OCI-LY1 (cell line): ENCODE data around the gene CHST11.

Experiments used
- H2AFZ ChIP-seq: fragments of 200-600 bp; sonication (generic), shearing (Covaris generic); 2 replicates; pipeline ENCODE4 v1.6.0; 2014; ENCODE audit warnings: antibody characterized with exemption, mild to moderate bottlenecking, low read length
- H3F3A ChIP-seq: fragments of 200-600 bp; sonication (generic), shearing (Covaris generic); 2 replicates; pipeline ENCODE4 v1.6.0; 2014; ENCODE audit warnings: mild to moderate bottlenecking, antibody characterized with exemption, low read length, moderate library complexity; ENCODE audit not compliant: insufficient read depth
- H3K27ac ChIP-seq: fragments of 200-600 bp; sonication (generic); 2 replicates; pipeline ENCODE4 v1.5.1; 2014; ENCODE audit warnings: low read length, mixed run types, mild to moderate bottlenecking, low read depth; ENCODE audit not compliant: poor library complexity, severe bottlenecking
- H3K27me3 ChIP-seq: fragments of 200-600 bp; sonication (generic); 2 replicates; pipeline ENCODE4 v1.6.0; 2014; ENCODE audit warnings: antibody characterized with exemption, mild to moderate bottlenecking, low read length, moderate library complexity; ENCODE audit not compliant: insufficient read depth
- H3K36me3 ChIP-seq: fragments of 200-600 bp; sonication (generic); 2 replicates; pipeline ENCODE4 v1.6.1; 2014; ENCODE audit warnings: mild to moderate bottlenecking, antibody characterized with exemption, low read length, moderate library complexity, mixed read lengths; ENCODE audit not compliant: insufficient read depth
- H3K4me1 ChIP-seq: fragments of 200-600 bp; sonication (generic); 2 replicates; pipeline ENCODE4 v1.5.1; 2014; ENCODE audit warnings: mild to moderate bottlenecking, low read length, moderate library complexity; ENCODE audit not compliant: insufficient read depth, severe bottlenecking
- H3K4me2 ChIP-seq: fragments of 200-600 bp; sonication (generic), shearing (Covaris generic); 2 replicates; pipeline ENCODE4 v1.6.1; 2014; ENCODE audit warnings: low read length
- H3K4me3 ChIP-seq: fragments of 200-600 bp; sonication (generic); 2 replicates; pipeline ENCODE4 v1.5.1; 2014; ENCODE audit warnings: low read length, low read depth, mild to moderate bottlenecking, mixed read lengths; ENCODE audit not compliant: poor library complexity, severe bottlenecking
- H3K79me2 ChIP-seq: fragments of 200-600 bp; shearing (Covaris generic); 2 replicates; pipeline ENCODE4 v1.6.1; 2016; ENCODE audit warnings: mixed run types, low read length, mixed read lengths; ENCODE audit not compliant: insufficient read depth
- H3K9ac ChIP-seq: fragments of 200-600 bp; sonication (generic), shearing (Covaris generic); 2 replicates; pipeline ENCODE4 v1.6.1; 2014; ENCODE audit warnings: mild to moderate bottlenecking, low read length, mixed read lengths
- H3K9me2 ChIP-seq: fragments of 200-600 bp; sonication (generic), shearing (Covaris generic); 2 replicates; pipeline ENCODE4 v1.6.1; 2014; ENCODE audit warnings: low read depth, mild to moderate bottlenecking, low read length, mixed read lengths
- H3K9me3 ChIP-seq: fragments of 200-600 bp; shearing (Covaris generic); 2 replicates; pipeline ENCODE4 v1.6.1; 2014; ENCODE audit warnings: low read length, mixed read lengths
- H4K20me1 ChIP-seq: fragments of 200-600 bp; sonication (generic), shearing (Covaris generic); 2 replicates; pipeline ENCODE4 v1.6.0; 2016; ENCODE audit warnings: mild to moderate bottlenecking, low read length; ENCODE audit not compliant: insufficient read depth
- EZH2 ChIP-seq: fragments of 200-600 bp; sonication (generic), shearing (Covaris generic); IDR thresholded peaks from 2 replicates; pipeline ENCODE4 v1.8.0; 2017; ENCODE audit warnings: borderline replicate concordance, mixed run types, mild to moderate bottlenecking, antibody characterized with exemption, low read length, moderate library complexity, mixed read lengths
- TF ChIP-seq, protein P1 (sequence below): fragments of 200-600 bp; sonication (generic), shearing (Covaris generic); IDR thresholded peaks from 2 replicates; pipeline ENCODE4 v1.5.1; 2017; ENCODE audit warnings: mild to moderate bottlenecking, antibody characterized with exemption, low read length, moderate library complexity, mixed read lengths

CHST11 gene

GRCh38 chr12:104419717-104420116 is 37.0 kb upstream of the CHST11 start:
- peaks cover 3% of the 10 kb centered on the region for H3K4me1 ChIP-seq
- no peak overlapping the region for H3K9ac ChIP-seq
- TF ChIP-seq EZH2 = no peak
- TF ChIP-seq, protein P1, sequence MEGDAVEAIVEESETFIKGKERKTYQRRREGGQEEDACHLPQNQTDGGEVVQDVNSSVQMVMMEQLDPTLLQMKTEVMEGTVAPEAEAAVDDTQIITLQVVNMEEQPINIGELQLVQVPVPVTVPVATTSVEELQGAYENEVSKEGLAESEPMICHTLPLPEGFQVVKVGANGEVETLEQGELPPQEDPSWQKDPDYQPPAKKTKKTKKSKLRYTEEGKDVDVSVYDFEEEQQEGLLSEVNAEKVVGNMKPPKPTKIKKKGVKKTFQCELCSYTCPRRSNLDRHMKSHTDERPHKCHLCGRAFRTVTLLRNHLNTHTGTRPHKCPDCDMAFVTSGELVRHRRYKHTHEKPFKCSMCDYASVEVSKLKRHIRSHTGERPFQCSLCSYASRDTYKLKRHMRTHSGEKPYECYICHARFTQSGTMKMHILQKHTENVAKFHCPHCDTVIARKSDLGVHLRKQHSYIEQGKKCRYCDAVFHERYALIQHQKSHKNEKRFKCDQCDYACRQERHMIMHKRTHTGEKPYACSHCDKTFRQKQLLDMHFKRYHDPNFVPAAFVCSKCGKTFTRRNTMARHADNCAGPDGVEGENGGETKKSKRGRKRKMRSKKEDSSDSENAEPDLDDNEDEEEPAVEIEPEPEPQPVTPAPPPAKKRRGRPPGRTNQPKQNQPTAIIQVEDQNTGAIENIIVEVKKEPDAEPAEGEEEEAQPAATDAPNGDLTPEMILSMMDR = no peak
- H3F3A ChIP-seq = no peaks in the 10 kb centered on the region
- no peaks in the 10 kb centered on the region for H3K36me3 ChIP-seq
- no peak overlapping the region for H3K4me2 ChIP-seq
- no peak overlapping the region for H3K4me3 ChIP-seq
- no peak overlapping the region for H2AFZ ChIP-seq
- no peaks in the 10 kb centered on the region for H4K20me1 ChIP-seq
- no peaks in the 10 kb centered on the region for H3K27me3 ChIP-seq
- H3K9me2 ChIP-seq = no peaks in the 10 kb centered on the region
- no peaks in the 10 kb centered on the region for H3K79me2 ChIP-seq
- H3K9me3 ChIP-seq = no peaks in the 10 kb centered on the region
- H3K27ac ChIP-seq = no peak overlapping the region

- no peak overlapping the region for H3K9ac ChIP-seq
- H4K20me1 ChIP-seq = no peaks in the 10 kb centered on the region
- H3K9me3 ChIP-seq = no peaks in the 10 kb centered on the region
- no peaks in the 10 kb centered on the region for H3K36me3 ChIP-seq
- no peak overlapping the region for H3K4me2 ChIP-seq
- no peak overlapping the region for H3K4me3 ChIP-seq
- no peaks in the 10 kb centered on the region for H3F3A ChIP-seq
- no peaks in the 10 kb centered on the region for H3K27me3 ChIP-seq
- no peaks in the 10 kb centered on the region for H3K4me1 ChIP-seq
- TF ChIP-seq, protein P1 = no peak
- TF ChIP-seq EZH2 = no peak
- no peak overlapping the region for H2AFZ ChIP-seq
- no peaks in the 10 kb centered on the region for H3K9me2 ChIP-seq
- no peak overlapping the region for H3K27ac ChIP-seq
- H3K79me2 ChIP-seq = no peaks in the 10 kb centered on the region
Observed at GRCh38 chr12:104420868-104421267, 35.9 kb upstream of the CHST11 start.

GRCh38 chr12:104421343-104421742 is 35.4 kb upstream of the CHST11 start:
- H4K20me1 ChIP-seq = no peaks in the 10 kb centered on the region
- no peaks in the 10 kb centered on the region for H3K79me2 ChIP-seq
- H3K4me1 ChIP-seq = no peaks in the 10 kb centered on the region
- no peaks in the 10 kb centered on the region for H3K36me3 ChIP-seq
- no peak overlapping the region for H2AFZ ChIP-seq
- H3K9me2 ChIP-seq = no peaks in the 10 kb centered on the region
- H3K4me2 ChIP-seq = no peak overlapping the region
- no peaks in the 10 kb centered on the region for H3F3A ChIP-seq
- H3K4me3 ChIP-seq = no peak overlapping the region
- H3K27ac ChIP-seq = no peak overlapping the region
- no peak overlapping the region for H3K9ac ChIP-seq
- TF ChIP-seq, protein P1 = no peak
- TF ChIP-seq EZH2 = no peak
- no peaks in the 10 kb centered on the region for H3K9me3 ChIP-seq
- no peaks in the 10 kb centered on the region for H3K27me3 ChIP-seq
